Activated naive CD4-positive, alpha-beta T cell treated with anti-CD3 and anti-CD28 coated beads, Interleukin-2, amount 10 ng/mL, durations not matched to agents 7 days and 5 days (primary cell): ENCODE data around the gene PRSS8.
"Not testable (repeated sequence)": the region's sequence is repeated elsewhere in the genome, so short reads cannot be mapped to it uniquely, and the experiment has no call there.

Experiments used
- CTCF ChIA-PET: fragments of 350-600 bp; sonication (Branson Sonifier 250); formaldehyde crosslinking; loops from one replicate; lab custom pipeline; 2021; ENCODE audit warnings: antibody characterized with exemption; lab: Charles Lee
- DNase-seq: peaks from one replicate; pipeline ENCODE4 v3.0.0-alpha.2; 2020
- H3K27ac Mint-ChIP-seq: one replicate; pipeline ENCODE4 v1.8.0; 2021; ENCODE audit warnings: mild to moderate bottlenecking, moderate library complexity, mixed read lengths
- H3K27me3 Mint-ChIP-seq: one replicate; pipeline ENCODE4 v1.8.0; 2021; ENCODE audit warnings: mild to moderate bottlenecking, mixed read lengths
- H3K36me3 Mint-ChIP-seq: one replicate; pipeline ENCODE4 v1.8.0; 2021; ENCODE audit warnings: mixed read lengths
- H3K4me1 Mint-ChIP-seq: one replicate; pipeline ENCODE4 v1.8.0; 2021; ENCODE audit warnings: mixed read lengths
- H3K4me3 Mint-ChIP-seq: one replicate; pipeline ENCODE4 v1.8.0; 2021; ENCODE audit warnings: mild to moderate bottlenecking, moderate library complexity, mixed read lengths
- H3K9me3 Mint-ChIP-seq: one replicate; pipeline ENCODE4 v1.8.0; 2021; ENCODE audit warnings: mixed read lengths

Gene PRSS8

DNA sequence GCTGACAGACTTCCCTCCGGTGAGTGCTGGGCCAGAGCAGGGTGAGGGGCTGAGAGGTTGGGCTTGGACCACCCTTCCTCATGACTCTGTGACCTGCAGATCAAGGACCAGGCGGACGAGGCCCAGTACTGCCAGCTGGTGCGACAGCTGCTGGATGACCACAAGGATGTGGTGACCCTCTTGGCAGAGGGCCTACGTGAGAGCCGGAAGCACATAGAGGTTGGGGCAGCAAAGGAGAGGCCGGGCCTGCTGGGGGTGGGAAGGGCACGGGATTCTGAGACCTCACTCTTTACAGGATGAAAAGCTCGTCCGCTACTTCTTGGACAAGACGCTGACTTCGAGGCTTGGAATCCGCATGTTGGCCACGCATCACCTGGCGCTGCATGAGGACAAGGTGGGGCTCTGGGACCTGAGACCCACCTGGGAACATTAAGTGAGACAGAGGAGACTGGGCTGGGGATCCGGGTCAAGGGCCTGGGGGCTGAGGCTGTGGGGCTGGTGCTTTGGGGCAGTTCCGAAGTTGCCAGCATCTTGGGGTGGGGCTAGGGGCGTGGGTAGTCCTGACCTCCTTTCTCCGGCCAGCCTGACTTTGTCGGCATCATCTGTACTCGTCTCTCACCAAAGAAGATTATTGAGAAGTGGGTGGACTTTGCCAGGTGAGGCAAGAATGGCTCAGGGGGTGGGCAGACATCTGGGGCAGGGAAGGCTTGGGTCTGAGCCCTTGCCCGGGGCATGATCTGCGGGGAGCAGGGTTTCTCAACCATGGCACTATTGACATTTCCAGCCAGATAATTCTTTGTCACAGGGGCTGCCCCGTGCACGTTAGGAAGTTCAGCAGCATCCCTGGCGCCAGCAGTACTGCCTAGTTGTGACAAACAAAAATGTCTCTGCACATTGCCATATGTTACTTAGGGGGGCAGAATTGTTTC is 25.2 kb downstream of the PRSS8 start:
- no peaks in the 10 kb centered on the region for H3K9me3 Mint-ChIP-seq
- H3K27ac Mint-ChIP-seq, result peak overlapping the region; percentile 50
- CTCF ChIA-PET, result interaction anchor here (0.6 kb wide), 1 partner anchor 32 kb away, joined by 3 read pairs; no protein-coding TSS in a partner anchor
- H3K27me3 Mint-ChIP-seq, result no peaks in the 10 kb centered on the region
- H3K4me3 Mint-ChIP-seq, result peak overlapping the region; percentile 79
- peaks cover 42% of the 10 kb centered on the region for H3K4me1 Mint-ChIP-seq
- no peak for DNase-seq
- H3K36me3 Mint-ChIP-seq, result peaks cover 21% of the 10 kb centered on the region

DNA sequence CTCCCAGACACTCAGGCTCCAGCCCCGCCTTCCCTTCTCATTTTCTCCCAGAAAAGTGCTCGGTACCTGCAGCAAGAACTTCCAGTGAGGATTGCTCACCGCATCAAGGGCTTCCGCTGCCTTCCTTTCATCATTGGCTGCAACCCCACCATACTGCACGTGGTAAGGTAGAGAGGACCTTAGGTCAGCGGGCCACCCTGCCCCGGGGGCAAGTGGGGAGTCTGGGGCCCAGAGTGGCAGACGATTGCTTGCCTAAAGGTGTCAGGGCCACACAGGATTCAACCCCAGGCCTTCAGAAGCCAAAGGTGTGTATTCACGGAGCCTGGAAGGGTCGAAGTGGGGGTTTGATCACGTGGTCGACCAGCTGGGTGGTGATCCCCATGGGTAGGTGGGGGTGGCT is 25.9 kb downstream of the PRSS8 start:
- peaks cover 40% of the 10 kb centered on the region for H3K4me1 Mint-ChIP-seq
- peak overlapping the region; percentile 79 for H3K4me3 Mint-ChIP-seq
- no peaks in the 10 kb centered on the region for H3K9me3 Mint-ChIP-seq
- DNase-seq, result no peak
- peaks cover 21% of the 10 kb centered on the region for H3K36me3 Mint-ChIP-seq
- CTCF ChIA-PET, result interaction anchor here (0.6 kb wide), 1 partner anchor 32 kb away, joined by 3 read pairs; no protein-coding TSS in a partner anchor
- H3K27me3 Mint-ChIP-seq, result no peaks in the 10 kb centered on the region
- no peak overlapping the region for H3K27ac Mint-ChIP-seq

DNA sequence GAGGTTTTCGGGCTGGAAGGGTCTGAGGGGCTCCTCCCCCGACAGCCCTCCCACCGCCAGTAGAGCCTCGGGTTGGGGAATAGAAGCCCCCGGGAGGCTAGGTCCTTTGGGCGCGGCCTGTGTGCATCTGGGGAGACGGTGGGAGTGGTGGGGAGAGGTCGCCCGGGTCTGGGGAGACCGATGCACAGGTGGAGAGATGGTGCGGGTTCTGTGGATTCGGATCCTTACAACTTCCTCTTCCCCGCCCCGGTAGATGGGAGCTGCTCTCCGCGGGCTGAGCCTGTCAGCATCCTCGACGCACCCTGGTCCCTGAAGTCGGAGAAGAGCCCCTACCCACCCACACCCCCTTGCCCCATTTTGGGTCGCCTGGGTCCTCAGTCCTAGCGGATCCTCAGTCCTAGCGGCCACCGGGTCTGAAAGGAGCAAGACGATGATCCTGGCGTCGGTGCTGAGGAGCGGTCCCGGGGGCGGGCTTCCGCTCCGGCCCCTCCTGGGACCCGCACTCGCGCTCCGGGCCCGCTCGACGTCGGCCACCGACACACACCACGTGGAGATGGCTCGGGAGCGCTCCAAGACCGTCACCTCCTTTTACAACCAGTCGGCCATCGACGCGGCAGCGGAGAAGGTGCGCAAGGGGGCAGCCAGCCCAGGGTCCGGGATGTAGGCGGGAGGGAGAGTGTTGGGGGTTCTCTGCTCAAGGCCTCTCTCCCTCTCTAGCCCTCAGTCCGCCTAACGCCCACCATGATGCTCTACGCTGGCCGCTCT is 26.6 kb downstream of the PRSS8 start:
- Mint-ChIP-seq H3K27ac (peak overlapping the region; percentile 77), H3K4me1 (peaks cover 36% of the 10 kb centered on the region), H3K36me3 (peaks cover 21% of the 10 kb centered on the region), H3K27me3 (no peaks in the 10 kb centered on the region), H3K9me3 (no peaks in the 10 kb centered on the region), H3K4me3 (peak overlapping the region; percentile 79)
- DNase-seq, result no peak
- CTCF ChIA-PET, result no interaction called here

DNA sequence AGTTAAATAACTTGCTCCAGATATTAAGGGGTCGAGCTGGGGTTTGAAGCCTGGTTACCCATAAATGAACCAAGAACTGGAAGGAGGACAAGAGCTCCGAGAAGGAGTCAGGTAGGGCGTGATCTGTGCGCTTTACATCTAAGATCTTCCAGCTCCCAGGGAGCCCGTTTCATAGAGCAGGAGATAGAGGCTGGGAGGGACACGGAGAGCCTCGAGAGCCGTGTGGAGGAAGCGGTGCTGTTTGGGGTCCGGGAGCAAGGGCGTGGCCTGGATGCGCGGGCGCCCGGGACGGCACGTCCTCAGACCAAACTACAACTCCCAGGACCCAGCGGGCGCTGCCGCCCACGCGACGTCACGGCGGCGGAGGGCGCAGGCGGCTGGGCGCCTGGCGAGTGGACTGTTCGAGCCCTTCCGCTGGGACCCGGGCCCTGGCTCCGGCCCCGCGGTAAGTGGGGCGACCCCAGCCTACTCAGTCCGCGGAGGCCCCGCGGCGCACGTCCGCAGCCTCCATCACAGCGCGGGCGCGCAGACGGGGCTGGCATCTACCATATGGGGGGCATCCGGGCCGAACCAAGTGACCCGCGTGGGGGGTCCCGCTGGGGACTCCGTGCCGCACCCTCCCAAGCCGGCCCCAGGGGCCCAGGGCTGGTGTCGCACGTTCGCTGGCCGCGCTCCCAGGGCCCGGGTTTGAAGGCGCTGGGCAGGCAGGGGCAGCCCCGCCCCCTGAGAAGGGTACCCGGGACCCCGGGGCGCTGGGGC is 27.3 kb downstream of the PRSS8 start, which contains the start of gene BCKDK:
BCKDK (plus strand) TSS at position 352 of the 759 bp plus-strand sequence. CDS start 838 bp downstream, outside the sequence.
- CTCF ChIA-PET, result interaction anchor here (1.0 kb wide), 2 partner anchors 12 to 17 kb away, joined by 3 to 5 read pairs; no protein-coding TSS in a partner anchor
- H3K4me1 Mint-ChIP-seq, result peaks cover 32% of the 10 kb centered on the region
- H3K27me3 Mint-ChIP-seq, result peaks cover 4% of the 10 kb centered on the region
- H3K9me3 Mint-ChIP-seq, result no peaks in the 10 kb centered on the region
- peak; percentile 82 for DNase-seq
- H3K27ac Mint-ChIP-seq, result peak within 1 kb of the TSS; percentile 85
- H3K4me3 Mint-ChIP-seq, result peak within 1 kb of the TSS; percentile 82
- peaks cover 21% of the 10 kb centered on the region for H3K36me3 Mint-ChIP-seq

DNA sequence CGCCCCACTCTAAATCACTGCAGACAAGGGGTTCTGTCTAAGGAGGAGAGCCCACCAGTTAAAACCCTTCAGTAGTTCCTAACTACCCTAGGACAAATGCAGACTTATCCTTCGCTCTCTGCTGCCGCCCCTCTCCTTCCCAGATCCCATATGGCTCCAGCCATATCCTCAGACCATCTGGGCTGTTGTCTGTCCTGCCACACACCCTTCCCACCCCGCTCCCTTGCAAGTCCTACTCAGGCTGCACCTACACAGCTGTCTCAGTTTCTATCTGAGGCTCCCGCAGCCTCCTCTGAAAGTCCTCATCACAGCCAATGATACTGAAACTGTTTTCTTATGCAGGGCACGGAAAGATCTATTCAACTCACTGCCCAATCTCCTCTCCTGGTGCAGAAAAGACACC is 28.1 kb downstream of the PRSS8 start:
- CTCF ChIA-PET, result interaction anchor here (0.6 to 1.1 kb wide), 4 partner anchors 11 to 122 kb away, joined by 3 to 5 read pairs (median 4); partner anchors contain the start of gene HSD3B7
- DNase-seq, result peak; percentile 30
- H3K27ac Mint-ChIP-seq, result peak overlapping the region; percentile 85
- peak overlapping the region; percentile 82 for H3K4me3 Mint-ChIP-seq
- H3K36me3 Mint-ChIP-seq, result peaks cover 21% of the 10 kb centered on the region
- H3K27me3 Mint-ChIP-seq, result peaks cover 8% of the 10 kb centered on the region
- peaks cover 32% of the 10 kb centered on the region for H3K4me1 Mint-ChIP-seq
- H3K9me3 Mint-ChIP-seq, result no peaks in the 10 kb centered on the region

DNA sequence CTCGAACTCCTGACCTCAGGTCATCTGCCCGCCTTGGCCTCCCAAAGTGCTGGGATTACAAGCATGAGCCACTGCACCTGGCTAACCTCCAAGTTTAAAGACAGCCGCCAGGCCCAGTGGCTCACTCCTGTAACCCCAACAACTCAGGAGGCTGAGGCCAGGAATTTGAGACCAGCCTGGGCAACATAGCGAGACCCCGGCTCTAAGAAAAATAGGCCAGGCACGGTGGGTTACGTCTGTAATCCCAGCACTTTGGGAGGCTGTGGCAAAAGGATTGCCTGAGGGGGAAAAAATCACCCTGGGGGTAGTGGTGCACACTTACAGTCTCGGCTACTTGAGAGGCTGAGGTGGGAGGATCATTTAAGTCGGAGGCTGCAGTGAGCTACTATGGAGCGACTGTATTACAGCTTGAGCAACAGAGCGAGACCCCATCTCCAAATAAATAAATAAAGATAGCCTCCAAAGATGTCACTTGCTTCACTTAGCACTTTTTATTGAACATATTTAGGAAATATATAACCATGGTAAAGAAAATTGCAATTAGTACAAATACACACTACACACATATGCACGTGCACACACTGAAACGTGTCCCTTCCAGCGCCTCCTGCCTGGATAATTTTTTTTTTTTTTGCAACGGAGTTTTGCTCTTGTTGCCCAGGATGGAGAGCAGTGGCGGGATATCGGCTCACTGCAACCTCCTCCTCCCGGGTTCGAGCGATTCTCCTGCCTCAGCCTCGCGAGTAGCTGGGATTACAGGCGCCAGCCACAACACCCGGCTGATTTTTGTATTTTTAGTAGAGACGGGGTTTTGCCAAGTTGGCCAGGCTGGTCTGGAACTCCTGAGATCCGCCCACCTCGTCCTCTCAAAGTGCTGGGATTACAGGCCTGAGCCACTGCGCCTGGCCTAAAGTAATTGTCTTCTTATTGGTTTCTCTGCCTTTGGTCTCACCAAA is 28.7 kb downstream of the PRSS8 start:
- peaks cover 8% of the 10 kb centered on the region for H3K27me3 Mint-ChIP-seq
- no peak for DNase-seq
- no peaks in the 10 kb centered on the region for H3K9me3 Mint-ChIP-seq
- H3K36me3 Mint-ChIP-seq, result peaks cover 17% of the 10 kb centered on the region
- H3K4me3 Mint-ChIP-seq, result peak overlapping the region; percentile 82
- peaks cover 32% of the 10 kb centered on the region for H3K4me1 Mint-ChIP-seq
- CTCF ChIA-PET, result interaction anchor here (0.6 to 1.1 kb wide), 4 partner anchors 10 to 122 kb away, joined by 3 to 5 read pairs (median 4); partner anchors contain the start of gene HSD3B7
- H3K27ac Mint-ChIP-seq, result peak overlapping the region; percentile 85

DNA sequence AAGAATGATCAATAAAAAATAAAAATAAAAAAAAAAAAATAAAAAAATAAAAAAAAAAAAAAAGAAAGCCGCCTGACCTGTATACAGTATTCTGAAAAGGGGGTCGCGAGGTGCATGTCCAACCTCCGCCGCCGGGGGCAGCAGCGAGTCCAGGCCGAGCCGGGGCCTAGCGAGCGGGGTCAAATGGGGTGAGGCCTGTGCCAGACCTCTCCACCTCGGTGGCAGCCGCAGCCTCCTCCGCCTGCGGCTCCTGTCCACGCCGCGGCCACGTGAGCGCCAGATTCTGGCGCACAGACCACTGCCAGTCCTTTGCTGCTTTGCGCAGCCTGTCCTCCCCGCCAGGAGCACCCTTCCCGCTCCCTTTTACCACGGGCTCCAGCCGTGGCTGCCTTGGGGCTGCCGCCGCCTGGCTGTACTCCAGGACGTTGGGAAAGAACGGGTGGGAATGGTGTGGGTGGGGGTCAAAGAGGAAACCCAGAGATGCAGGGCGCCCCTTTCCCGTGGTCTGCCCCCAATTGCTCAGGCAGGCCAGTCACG is 29.8 kb downstream of the PRSS8 start:
- peaks cover 13% of the 10 kb centered on the region for H3K36me3 Mint-ChIP-seq
- H3K4me1 Mint-ChIP-seq, result peaks cover 31% of the 10 kb centered on the region
- peaks cover 12% of the 10 kb centered on the region for H3K27me3 Mint-ChIP-seq
- peak overlapping the region; percentile 73 for H3K27ac Mint-ChIP-seq
- CTCF ChIA-PET, result no interaction called here
- no peaks in the 10 kb centered on the region for H3K9me3 Mint-ChIP-seq
- H3K4me3 Mint-ChIP-seq, result no peak overlapping the region
- DNase-seq, result peak; percentile 85

DNA sequence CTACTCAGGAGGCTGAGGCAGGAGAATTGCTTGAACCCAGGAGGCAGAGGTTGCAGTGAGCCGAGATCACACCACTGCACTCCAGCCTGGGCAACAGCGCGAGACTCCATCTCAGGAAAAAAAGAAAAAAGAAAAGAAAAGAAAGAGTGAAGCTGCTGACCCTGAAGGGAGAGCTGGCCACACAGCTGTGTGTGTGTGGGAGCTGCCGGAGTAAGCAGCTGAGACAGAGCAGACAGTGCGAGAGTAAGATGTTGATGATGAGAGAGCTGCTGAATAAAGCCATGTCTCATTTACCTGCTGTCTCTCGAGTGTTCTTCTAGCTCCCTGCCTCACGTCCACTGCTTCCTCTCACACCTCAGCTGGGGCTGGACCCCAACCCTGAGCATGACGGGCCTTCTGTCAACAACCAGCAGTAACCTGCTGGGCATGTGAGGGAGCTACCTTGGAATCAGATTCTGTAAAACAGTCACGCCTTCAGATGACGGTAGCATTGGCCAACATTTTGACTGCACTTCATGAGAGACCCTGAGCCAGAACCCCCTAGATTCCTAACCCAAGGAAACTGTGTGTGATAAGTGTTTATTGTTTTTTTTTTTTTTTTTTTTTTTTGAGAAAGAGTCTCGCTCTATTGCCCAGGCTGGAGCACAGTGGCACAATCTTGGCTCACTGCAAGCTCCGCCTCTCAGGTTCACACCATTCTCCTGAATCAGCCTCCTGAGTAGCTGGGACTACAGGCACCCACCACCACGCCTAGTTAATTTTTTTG is 34.5 kb downstream of the PRSS8 start:
- not testable (repeated sequence) for H3K9me3 Mint-ChIP-seq, H3K4me3 Mint-ChIP-seq, H3K27ac Mint-ChIP-seq, H3K36me3 Mint-ChIP-seq, DNase-seq, H3K4me1 Mint-ChIP-seq
- CTCF ChIA-PET, result interaction anchor here (0.9 to 1.2 kb wide), 4 partner anchors 8 to 357 kb away, joined by 3 read pairs; no protein-coding TSS in a partner anchor
- peaks cover 23% of the 10 kb centered on the region for H3K27me3 Mint-ChIP-seq

DNA sequence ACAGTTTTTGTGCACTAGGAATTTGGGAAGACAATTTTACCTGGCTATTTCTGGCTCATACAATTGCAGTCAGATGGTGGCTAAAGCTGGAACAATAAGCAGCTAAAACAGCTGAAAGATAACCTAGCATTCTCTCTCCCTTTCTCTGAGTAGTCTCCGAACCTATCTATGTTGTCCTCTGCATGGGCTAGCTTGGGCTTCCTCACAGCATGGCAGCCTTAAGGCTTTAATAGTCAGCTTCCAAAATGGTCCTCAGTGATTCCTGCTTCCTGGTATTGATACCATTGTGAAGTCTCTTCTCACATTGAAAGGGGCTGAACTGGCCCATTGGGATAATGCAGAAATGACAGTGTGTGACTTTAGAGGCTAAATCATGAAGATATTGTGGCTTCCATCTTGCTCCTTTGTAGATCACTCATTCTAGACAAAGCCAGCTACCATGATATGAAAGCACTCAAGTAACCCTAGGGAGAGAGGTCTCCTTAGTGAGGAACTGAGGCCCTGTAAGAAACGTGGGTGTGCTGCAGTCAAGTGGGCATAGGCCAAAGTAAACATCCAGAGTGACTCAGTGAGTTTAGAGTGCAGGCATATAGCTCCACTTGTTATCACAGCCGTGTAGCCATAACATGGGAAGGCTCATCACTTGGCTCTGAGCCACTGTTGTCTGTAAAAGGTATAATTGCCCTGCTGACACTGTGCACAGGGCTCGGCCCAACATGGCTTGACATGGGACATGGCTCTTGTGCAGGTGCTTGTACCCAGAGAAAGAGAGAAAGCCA is 35.5 kb downstream of the PRSS8 start:
- DNase-seq, result no peak
- H3K27me3 Mint-ChIP-seq, result peaks cover 23% of the 10 kb centered on the region
- no peaks in the 10 kb centered on the region for H3K36me3 Mint-ChIP-seq
- H3K9me3 Mint-ChIP-seq, result no peaks in the 10 kb centered on the region
- no peak overlapping the region for H3K4me3 Mint-ChIP-seq
- no peak overlapping the region for H3K27ac Mint-ChIP-seq
- H3K4me1 Mint-ChIP-seq, result peaks cover 11% of the 10 kb centered on the region
- CTCF ChIA-PET, result interaction anchor here (1.1 kb wide), 1 partner anchor 114 kb away, joined by 3 read pairs; no protein-coding TSS in a partner anchor

DNA sequence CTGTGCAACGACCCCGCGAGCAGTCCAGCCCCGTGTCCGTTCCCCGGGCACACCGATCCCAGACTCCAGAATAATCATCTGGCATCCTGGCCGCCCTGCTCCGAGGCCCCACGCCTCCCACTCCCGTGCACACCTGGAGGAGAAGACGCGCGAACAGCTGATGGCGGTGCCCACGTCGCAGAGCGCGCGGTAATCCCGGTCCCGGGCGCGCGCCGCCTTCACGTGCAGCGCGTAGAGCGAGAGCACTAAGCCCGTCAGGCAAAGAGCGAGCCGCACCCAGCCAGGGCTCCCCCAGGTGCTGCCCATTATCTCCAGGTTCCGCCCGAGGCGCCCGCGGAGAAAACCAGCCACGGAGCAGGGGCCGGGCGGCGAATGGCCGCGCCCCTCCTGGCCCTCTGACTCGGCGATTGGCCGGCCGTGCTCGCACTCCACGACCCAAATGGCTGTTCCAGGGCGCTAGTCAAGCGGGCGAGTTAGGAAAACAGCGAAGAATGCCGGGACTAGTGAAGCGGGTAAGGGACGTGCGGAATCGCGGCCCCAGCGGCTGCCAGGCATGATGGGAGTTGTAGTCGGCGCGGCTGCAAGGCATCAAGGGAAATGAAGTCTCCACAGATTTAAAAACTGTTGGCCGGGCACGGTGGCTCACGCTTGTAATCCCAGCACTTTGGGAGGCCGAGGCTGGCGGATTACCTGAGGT is 41.0 kb downstream of the PRSS8 start, which contains the start of gene VKORC1:
VKORC1 (minus strand) TSS at position 374 of the 697 bp plus-strand sequence; CDS start at position 306, 68 bp downstream.
- Mint-ChIP-seq H3K36me3 (peaks cover 11% of the 10 kb centered on the region), H3K27ac (peak within 1 kb of the TSS; percentile 94)
- CTCF ChIA-PET, result interaction anchor here (0.7 to 1.8 kb wide), 2 partner anchors 109 to 293 kb away, joined by 3 to 12 read pairs; partner anchors contain the start of gene HSD3B7

More for the DNA sequence above, 41.0 kb downstream of the PRSS8 start, which contains the start of gene VKORC1:
- Mint-ChIP-seq H3K4me3 (peak within 1 kb of the TSS; percentile 93), H3K9me3 (no peaks in the 10 kb centered on the region), H3K4me1 (peaks cover 37% of the 10 kb centered on the region), H3K27me3 (peaks cover 6% of the 10 kb centered on the region)
- peak; percentile 93 for DNase-seq
